SK-N-SH (cell line): ENCODE data around the gene VGLL3. TPM values are rescaled to one million over a fixed set of nuclear protein-coding genes. Genes with fewer than 3 reads are reported as not detected.

ENCODE experiments used
- CTCF ChIA-PET: fragments of 300-600, 350-600 bp; formaldehyde crosslinking; extraction: SDS; loops from one replicate; lab custom pipeline; 2021; lab: Yijun Ruan, JAX
- POLR2A ChIA-PET: fragments of 350-600 bp; sonication (Branson Sonifier 250); formaldehyde crosslinking; extraction: SDS; loops from one replicate; lab custom pipeline; 2020; ENCODE audit warnings: antibody characterized with exemption, inconsistent platforms; lab: Yijun Ruan, JAX
- DNase-seq: peaks from one replicate; pipeline ENCODE4 v3.0.0; 2012
- H2AFZ ChIP-seq: fragments of 200-600 bp; sonication (generic); 2 replicates; pipeline ENCODE4 v1.8.1; 2016; ENCODE audit warnings: antibody characterized with exemption, mild to moderate bottlenecking, low read depth
- H3F3A ChIP-seq: fragments of 200-600 bp; sonication (generic); replicated peaks from 2 replicates; pipeline ENCODE3; 2016; ENCODE audit warnings: antibody characterized with exemption, mild to moderate bottlenecking; ENCODE audit not compliant: insufficient read depth
- H3K27ac ChIP-seq, 2 experiments: fragments of 200-500 bp in 1 of 2; fragments of 200-600 bp in 1 of 2; sonication (Bioruptor generic) in 1 of 2; sonication (generic), shearing (Covaris generic) in 1 of 2; 2 replicates each; pipeline versions ENCODE4 v1.5.1 to v1.6.1; 2014 to 2016; ENCODE audit warnings: low read depth in 2 of 2, inconsistent platforms in 1 of 2, low read length in 1 of 2, mild to moderate bottlenecking in 1 of 2, mixed read lengths in 1 of 2
- H3K27me3 ChIP-seq: fragments of 200-600 bp; sonication (generic), shearing (Covaris generic); 2 replicates; pipeline ENCODE4 v1.6.1; 2016; ENCODE audit warnings: mixed run types; ENCODE audit not compliant: insufficient read depth
- H3K36me3 ChIP-seq, 2 experiments: fragments of 200-500 bp in 1 of 2; fragments of 200-600 bp in 1 of 2; sonication (Bioruptor generic) in 1 of 2; sonication (generic) in 1 of 2; replicated peaks in 1 of 2; 2 replicates each; pipeline versions ENCODE3 to v1.5.1; 2014 to 2016; ENCODE audit warnings: low read length in 1 of 2, mild to moderate bottlenecking in 1 of 2; ENCODE audit not compliant: insufficient read depth in 2 of 2, control insufficient read depth in 1 of 2
- H3K4me1 ChIP-seq, 2 experiments: fragments of 200-500 bp in 1 of 2; fragments of 200-600 bp in 1 of 2; sonication (Bioruptor generic) in 1 of 2; sonication (generic), shearing (Covaris generic) in 1 of 2; 2 replicates each; pipeline versions ENCODE4 v1.5.1 to v1.6.1; 2014 to 2016; ENCODE audit warnings: low read depth in 1 of 2, low read length in 1 of 2, mixed run types in 1 of 2; ENCODE audit not compliant: insufficient read depth in 2 of 2, control insufficient read depth in 1 of 2
- H3K4me2 ChIP-seq: fragments of 200-600 bp; sonication (generic), shearing (Covaris generic); 2 replicates; pipeline ENCODE4 v1.6.1; 2017; ENCODE audit warnings: mixed run types
- H3K4me3 ChIP-seq, 2 experiments: fragments of 200-500 bp in 1 of 2; fragments of 200-600 bp in 1 of 2; sonication (Bioruptor generic) in 1 of 2; sonication (generic), shearing (Covaris generic) in 1 of 2; 2 replicates each; pipeline versions ENCODE4 v1.5.1 to v1.8.1; 2014 to 2016; ENCODE audit warnings: low read depth in 2 of 2, inconsistent platforms in 1 of 2, low read length in 1 of 2, mild to moderate bottlenecking in 1 of 2, mixed read lengths in 1 of 2, moderate library complexity in 1 of 2
- H3K79me2 ChIP-seq: fragments of 200-600 bp; sonication (generic); 2 replicates; pipeline ENCODE4 v1.8.1; 2017; ENCODE audit warnings: mild to moderate bottlenecking; ENCODE audit not compliant: insufficient read depth
- H3K9ac ChIP-seq: fragments of 200-600 bp; sonication (generic); 2 replicates; pipeline ENCODE4 v1.6.1; 2017; ENCODE audit warnings: mixed run types
- H3K9me2 ChIP-seq: fragments of 200-600 bp; sonication (generic); 2 replicates; pipeline ENCODE4 v1.6.1; 2017; ENCODE audit warnings: mixed run types
- H3K9me3 ChIP-seq: fragments of 200-600 bp; sonication (generic); 2 replicates; pipeline ENCODE4 v1.6.1; 2017; ENCODE audit warnings: mixed run types, mild to moderate bottlenecking, moderate library complexity
- H4K20me1 ChIP-seq: fragments of 200-600 bp; sonication (generic); 2 replicates; pipeline ENCODE4 v1.6.1; 2017; ENCODE audit warnings: mild to moderate bottlenecking, mixed run types; ENCODE audit not compliant: insufficient read depth
- CHD2 ChIP-seq: fragments of 150-350 bp; IDR thresholded peaks from 2 replicates; pipeline ENCODE4 v1.6.1; 2018; ENCODE audit warnings: low read length; ENCODE audit not compliant: partially characterized antibody
- EP300 ChIP-seq, 2 experiments: IDR thresholded peaks; 2 replicates each; pipeline versions ENCODE4 v1.4.0 to v1.6.1; 2012; ENCODE audit warnings: borderline replicate concordance in 1 of 2, low read depth in 1 of 2, low read length in 1 of 2
- FOSL2 ChIP-seq: IDR thresholded peaks from 2 replicates; pipeline ENCODE4 v1.4.0; 2012; ENCODE audit warnings: low read depth, mild to moderate bottlenecking, moderate library complexity, borderline replicate concordance
- FOXJ3 ChIP-seq: sonication (generic); formaldehyde crosslinking; IDR thresholded peaks from 2 replicates; pipeline ENCODE4 v1.5.1; 2020; ENCODE audit warnings: mild to moderate bottlenecking, missing genetic modification reagents
- FOXM1 ChIP-seq: IDR thresholded peaks from 2 replicates; pipeline ENCODE4 v1.4.0; 2012; ENCODE audit warnings: low read depth, mild to moderate bottlenecking
- IRF3 ChIP-seq: fragments of 150-350 bp; IDR thresholded peaks from 2 replicates; pipeline ENCODE4 v1.6.1; 2016; ENCODE audit warnings: mild to moderate bottlenecking, low read depth, low read length
- JUND ChIP-seq: IDR thresholded peaks from 2 replicates; pipeline ENCODE4 v1.4.0; 2012
- MXI1 ChIP-seq: IDR thresholded peaks from 2 replicates; pipeline ENCODE4 v1.6.1; 2012; ENCODE audit warnings: mild to moderate bottlenecking, low read depth, low read length, improper control_type of control experiment
- PBX3 ChIP-seq: IDR thresholded peaks from 2 replicates; pipeline ENCODE4; 2012
- POLR2AphosphoS5 ChIP-seq: IDR thresholded peaks from 2 replicates; pipeline ENCODE4 v1.6.1; 2012; ENCODE audit warnings: low read depth, low read length
- RAD21 ChIP-seq: IDR thresholded peaks from 2 replicates; pipeline ENCODE4 v1.6.1; 2012; ENCODE audit warnings: mild to moderate bottlenecking, low read length
- RFX5 ChIP-seq: IDR thresholded peaks from 2 replicates; pipeline ENCODE4 v1.6.1; 2012; ENCODE audit warnings: mild to moderate bottlenecking, improper control_type of control experiment, low read length
- SIN3A ChIP-seq: IDR thresholded peaks from 2 replicates; pipeline ENCODE4 v1.6.1; 2012; ENCODE audit warnings: low read depth, mild to moderate bottlenecking, low read length, moderate library complexity, borderline replicate concordance
- TAF1 ChIP-seq: IDR thresholded peaks from 2 replicates; pipeline ENCODE4 v1.6.1; 2012; ENCODE audit warnings: low read depth, mild to moderate bottlenecking, low read length, moderate library complexity, borderline replicate concordance
- TCF12 ChIP-seq: IDR thresholded peaks from 2 replicates; pipeline ENCODE4 v1.4.0; 2012
- USF1 ChIP-seq: IDR thresholded peaks from 2 replicates; pipeline ENCODE4 v1.4.0; 2012; ENCODE audit warnings: low read depth, borderline replicate concordance
- USF2 ChIP-seq: fragments of 150-350 bp; IDR thresholded peaks from 2 replicates; pipeline ENCODE4 v1.6.1; 2017; ENCODE audit warnings: antibody characterized with exemption, low read length, low read depth, borderline replicate concordance
- YY1 ChIP-seq: IDR thresholded peaks from 2 replicates; pipeline ENCODE4 v1.4.0; 2012; ENCODE audit warnings: low read depth, mild to moderate bottlenecking
- ZBTB33 ChIP-seq: IDR thresholded peaks from 2 replicates; pipeline ENCODE4 v1.4.0; 2012; ENCODE audit warnings: low read depth, borderline replicate concordance
- WGBS: methylation state at CpG from one replicate; pipeline ENCODE4 v1.1.6; 2017; ENCODE audit warnings: low lambda C conversion rate; 5-methylcytosine and 5-hydroxymethylcytosine counted together
- polyA plus RNA-seq, 3 experiments: library from polyadenylated mRNA; depleted of rRNA; stranded (reverse); fragments of >200 nt; gene quantifications; 2 replicates each; pipeline ENCODE4 v1.2.3, GENCODE V29; 2012

Gene VGLL3
- polyA plus RNA-seq, 1 of the 3 experiments (the other 2 are of a cell fraction), result not detected

- CTCF ChIA-PET, result interaction anchor here (1.0 to 1.8 kb wide), 3 partner anchors 9 to 201 kb away, joined by 3 to 6 read pairs (median 4); no protein-coding TSS in a partner anchor
- H3K4me1 ChIP-seq, result no peaks in the 10 kb centered on the region
- WGBS, result 25% methylated on average over 2 of the region's 2 CpGs
- H4K20me1 ChIP-seq, result no peaks in the 10 kb centered on the region
- H2AFZ ChIP-seq, result no peak overlapping the region
- H3K79me2 ChIP-seq, result no peaks in the 10 kb centered on the region
- no peak for TF ChIP-seq TCF12
- TF ChIP-seq IRF3, result no peak
- no peak for TF ChIP-seq CHD2
- no peak for TF ChIP-seq SIN3A
- TF ChIP-seq FOXJ3 (CRISPR knock-in tag), result no peak
- no peak for TF ChIP-seq FOXM1
- H3K27me3 ChIP-seq, result no peaks in the 10 kb centered on the region; the same call in 1 of the 2 replicates
- H3K27ac ChIP-seq, result no peak overlapping the region
- no peaks in the 10 kb centered on the region for H3K9me3 ChIP-seq
- POLR2A ChIA-PET, result no interaction called here
- no peak for DNase-seq
- H3F3A ChIP-seq, result no peaks in the 10 kb centered on the region
- no peak overlapping the region for H3K4me3 ChIP-seq
- no peaks in the 10 kb centered on the region for H3K36me3 ChIP-seq
- H3K4me2 ChIP-seq, result no peak overlapping the region
- no peaks in the 10 kb centered on the region for H3K9me2 ChIP-seq
- H3K9ac ChIP-seq, result no peak overlapping the region
These were observed 23.9 kb downstream of the VGLL3 start for GRCh38 chr3:86967062-86967461.

GRCh38 chr3:86965166-86965565 lies 25.8 kb downstream of the VGLL3 start:
- POLR2A ChIA-PET, result no interaction called here
- CTCF ChIA-PET, result no interaction called here
- TF ChIP-seq TCF12, result no peak
- TF ChIP-seq USF1, result no peak
- TF ChIP-seq POLR2AphosphoS5, result no peak
- no peak for TF ChIP-seq USF2
- TF ChIP-seq MXI1, result no peak
- TF ChIP-seq EP300 (IDR thresholded peaks at IDR 0.05; ENCODE audit: borderline replicate concordance in 1 of 2, low read depth in 1 of 2, low read length in 1 of 2), result no peak
- no peak for TF ChIP-seq ZBTB33
- TF ChIP-seq SIN3A, result no peak
- TF ChIP-seq RAD21, result no peak
- no peak for TF ChIP-seq FOSL2
- no peak for TF ChIP-seq JUND
- TF ChIP-seq TAF1, result no peak
- no peak for TF ChIP-seq PBX3
- no peak for TF ChIP-seq YY1
- no peak for TF ChIP-seq FOXM1
- TF ChIP-seq RFX5, result no peak
- no peak for TF ChIP-seq CHD2
- no peaks in the 10 kb centered on the region; the same call in 1 of the 2 replicates for H3K27me3 ChIP-seq
- no peak overlapping the region for H3K9ac ChIP-seq
- no peak overlapping the region for H2AFZ ChIP-seq
- no peaks in the 10 kb centered on the region for H3K79me2 ChIP-seq
- no peak for DNase-seq
- H4K20me1 ChIP-seq, result no peaks in the 10 kb centered on the region
- H3K36me3 ChIP-seq, result no peaks in the 10 kb centered on the region
- WGBS, result 14% methylated on average over 3 of the region's 3 CpGs
- H3K9me3 ChIP-seq, result no peaks in the 10 kb centered on the region
- H3K9me2 ChIP-seq, result no peaks in the 10 kb centered on the region
- no peaks in the 10 kb centered on the region for H3F3A ChIP-seq
- no peak overlapping the region for H3K4me2 ChIP-seq
- no peak overlapping the region for H3K27ac ChIP-seq
- H3K4me1 ChIP-seq, result no peaks in the 10 kb centered on the region
- no peak overlapping the region for H3K4me3 ChIP-seq
